Neural progenitor cell (in vitro differentiated cells): Measurements from ENCODE around the gene GRID1.

Experiments used
- CTCF ChIP-seq: fragments of 200-600 bp; sonication (generic); IDR thresholded peaks from 2 replicates; pipeline ENCODE4 v1.5.1; 2017; ENCODE audit warnings: antibody characterized with exemption, mild to moderate bottlenecking
- EZH2 ChIP-seq: fragments of 200-600 bp; sonication (generic); IDR thresholded peaks from 2 replicates; pipeline ENCODE4 v1.6.1; 2017; ENCODE audit warnings: antibody characterized with exemption, mild to moderate bottlenecking, moderate library complexity
- EZH2phosphoT487 ChIP-seq: fragments of 200-600 bp; sonication (generic); IDR thresholded peaks from 2 replicates; pipeline ENCODE4 v1.6.1; 2017; ENCODE audit warnings: antibody characterized with exemption

DNA sequence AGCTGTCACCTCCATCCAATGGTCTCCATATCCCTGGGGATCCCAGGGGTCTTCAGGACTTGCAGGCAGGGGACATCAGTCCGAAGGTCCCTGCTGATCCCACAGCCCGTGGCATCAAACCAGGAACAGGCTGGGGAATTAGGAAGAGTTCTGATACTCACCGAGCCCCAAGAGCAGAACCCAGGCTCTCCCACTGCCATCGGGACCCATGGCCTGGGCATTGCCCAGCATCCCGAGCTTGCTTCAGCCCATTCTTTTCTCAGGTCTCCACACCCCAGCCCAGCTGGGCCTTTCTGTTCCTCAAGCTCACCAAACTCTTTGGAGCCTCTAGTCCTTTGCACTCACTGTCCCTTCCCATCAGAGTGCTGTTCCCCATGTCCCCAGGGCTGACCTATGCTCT lies 280.9 kb downstream of the GRID1 start:
- no peak for TF ChIP-seq CTCF
- TF ChIP-seq EZH2: no peak
- no peak for TF ChIP-seq EZH2phosphoT487
